ENCODE results near the gene IRAG1. TPM values are rescaled to one million over a fixed set of nuclear protein-coding genes. Genes with fewer than 3 reads are reported as not detected.

Gene IRAG1
- total and polyA plus RNA-seq, 2 donors (not counting 1 experiment from before 2014, with no cell fraction given), result 0.27 to 0.32 TPM

DNA sequence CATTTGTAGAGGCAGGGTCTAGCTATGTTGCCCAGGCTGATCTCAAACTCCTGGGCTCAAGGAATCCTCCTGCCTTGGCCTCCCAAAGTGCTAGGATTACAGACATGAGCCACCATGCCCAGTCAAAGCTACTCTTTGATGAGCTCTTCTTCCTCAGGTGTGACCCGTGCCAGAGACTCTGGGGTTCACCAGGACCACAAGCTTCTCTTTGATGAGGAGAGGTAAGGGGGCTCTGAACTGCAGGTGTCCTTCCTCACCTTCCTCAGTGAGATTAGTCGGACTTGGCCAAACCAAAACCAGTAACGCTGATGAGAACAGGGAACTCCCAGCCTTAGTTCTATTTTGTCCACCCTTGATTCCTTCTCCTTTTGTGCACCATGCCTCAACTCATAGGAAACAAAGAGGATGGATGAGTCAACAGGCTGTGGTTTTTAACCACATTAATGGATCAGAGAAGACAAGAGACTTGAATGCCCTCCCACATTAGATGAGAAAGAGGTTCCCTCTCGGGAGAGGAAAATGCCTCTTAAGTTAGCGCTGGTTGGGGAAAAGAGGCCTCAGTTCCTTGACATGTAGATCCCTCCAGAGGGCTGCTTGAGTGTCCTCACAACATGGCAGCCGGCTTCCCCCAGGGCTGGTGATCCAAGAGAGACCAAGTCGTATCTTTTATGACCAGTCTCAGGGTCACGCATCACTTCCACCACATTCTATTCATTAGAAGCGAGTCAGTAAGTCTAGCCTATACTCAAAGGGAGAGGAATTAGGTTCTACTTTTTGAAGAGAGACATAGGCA, 31.8 kb upstream of the IRAG1 start:
- H2AFZ ChIP-seq (ENCODE audit: insufficient read depth, low read depth, low read length, poor library complexity, severe bottlenecking), result peak overlapping the region; percentile 18
- no peak overlapping the region for H3K9ac ChIP-seq (ENCODE audit: low read length)
- peak overlapping the region; percentile 16 for H3K4me3 Mint-ChIP-seq
- H3K4me3 ChIP-seq (ENCODE audit: control extremely low read depth in 1 of 5, extremely low read depth in 1 of 5, insufficient read depth in 1 of 5, low read depth in 2 of 5, low read length in 4 of 5), result no peak overlapping the region
- H3K27me3 ChIP-seq (replicated peaks in 1 of 4; ENCODE audit: control extremely low read depth in 1 of 4, control insufficient read depth in 3 of 4, insufficient read depth in 4 of 4, low read length in 3 of 4), result no peaks in the 10 kb centered on the region
- H3K79me2 ChIP-seq (ENCODE audit: control insufficient read depth, insufficient read depth, low read length), result no peaks in the 10 kb centered on the region
- WGBS (ENCODE audit: insufficient coverage), result 20% methylated on average over 1 of the region's 9 CpGs
- POLR2A ChIA-PET, result no interaction called here
- H3K27ac Mint-ChIP-seq, result peak overlapping the region; percentile 59
- TF ChIP-seq EZH2 (IDR thresholded peaks at IDR 0.05; ENCODE audit: borderline replicate concordance, insufficient read depth, low read depth, low read length, poor library complexity, severe bottlenecking), result no peak
- no peak for TF ChIP-seq CTCF (IDR thresholded peaks at IDR 0.05)
- intact Hi-C loops (cut with micrococcal nuclease), result no loop called here
- H3K27ac ChIP-seq (ENCODE audit: low read length in 2 of 2), result no peak overlapping the region
- no peaks in the 10 kb centered on the region for H3K36me3 ChIP-seq (replicated peaks in 1 of 2; ENCODE audit: control extremely low read depth in 1 of 2, control insufficient read depth in 1 of 2, extremely low read depth in 1 of 2, insufficient read depth in 2 of 2, low read length in 1 of 2)
- H3K27me3 Mint-ChIP-seq, result no peaks in the 10 kb centered on the region
- H3K4me2 ChIP-seq (replicated peaks; ENCODE audit: low read depth, low read length, poor library complexity, severe bottlenecking), result no peak overlapping the region
- ATAC-seq (ENCODE audit: low read depth) (peak; percentile 14), DNase-seq (no peak)
- H3K9me3 Mint-ChIP-seq (ENCODE audit: insufficient read depth), result peaks cover 2% of the 10 kb centered on the region
- peaks cover 10 to 13% of the 10 kb centered on the region in 2 donors for H3K4me1 ChIP-seq (ENCODE audit: control insufficient read depth in 2 of 2, insufficient read depth in 2 of 2, low read length in 2 of 2)
- no peaks in the 10 kb centered on the region for H4K20me1 ChIP-seq (ENCODE audit: control insufficient read depth, insufficient read depth, low read length, poor library complexity, severe bottlenecking)
- peaks cover 31% of the 10 kb centered on the region for H3K4me1 Mint-ChIP-seq
- CTCF ChIA-PET, result interaction anchor here (1.1 to 2.2 kb wide), 2 partner anchors 8 to 359 kb away, joined by 3 to 5 read pairs; no protein-coding TSS in a partner anchor
- peaks cover 0 to 7% (median 2%) of the 10 kb centered on the region in 3 donors for H3K9me3 ChIP-seq (ENCODE audit: control extremely low read depth in 1 of 3, control insufficient read depth in 2 of 3, insufficient read depth in 1 of 3, low read length in 2 of 3)

- 25% methylated on average over 3 of the region's 4 CpGs for WGBS (ENCODE audit: insufficient coverage)
- Mint-ChIP-seq H3K4me1 (peaks cover 23% of the 10 kb centered on the region), H3K27me3 (peaks cover 3% of the 10 kb centered on the region), H3K27ac (no peak overlapping the region), H3K4me3 (no peak overlapping the region), H3K9me3 (ENCODE audit: insufficient read depth) (peaks cover 2% of the 10 kb centered on the region)
- no peaks in the 10 kb centered on the region for H4K20me1 ChIP-seq (ENCODE audit: control insufficient read depth, insufficient read depth, low read length, poor library complexity, severe bottlenecking)
- TF ChIP-seq EZH2 (IDR thresholded peaks at IDR 0.05; ENCODE audit: borderline replicate concordance, insufficient read depth, low read depth, low read length, poor library complexity, severe bottlenecking) (no peak), CTCF (IDR thresholded peaks at IDR 0.05) (no peak)
- H3K9me3 ChIP-seq (ENCODE audit: control extremely low read depth in 1 of 3, control insufficient read depth in 2 of 3, insufficient read depth in 1 of 3, low read length in 2 of 3), result peaks cover 0 to 7% (median 2%) of the 10 kb centered on the region in 3 donors
- DNase-seq (no peak), ATAC-seq (ENCODE audit: low read depth) (no peak)
- CTCF ChIA-PET, result interaction anchor here (0.8 to 0.9 kb wide), 2 partner anchors 21 to 158 kb away, joined by 3 read pairs; no protein-coding TSS in a partner anchor
- intact Hi-C loops (cut with micrococcal nuclease), result no loop called here
- no peak overlapping the region for H3K9ac ChIP-seq (ENCODE audit: low read length)
- H3K27ac ChIP-seq (ENCODE audit: low read length in 2 of 2), result no peak overlapping the region
- no peak overlapping the region for H2AFZ ChIP-seq (ENCODE audit: insufficient read depth, low read depth, low read length, poor library complexity, severe bottlenecking)
- H3K27me3 ChIP-seq (replicated peaks in 1 of 4; ENCODE audit: control extremely low read depth in 1 of 4, control insufficient read depth in 3 of 4, insufficient read depth in 4 of 4, low read length in 3 of 4), result no peaks in the 10 kb centered on the region
- H3K4me1 ChIP-seq (ENCODE audit: control insufficient read depth in 2 of 2, insufficient read depth in 2 of 2, low read length in 2 of 2), result peaks cover 10 to 13% of the 10 kb centered on the region in 2 donors
- H3K4me3 ChIP-seq (ENCODE audit: control extremely low read depth in 1 of 5, extremely low read depth in 1 of 5, insufficient read depth in 1 of 5, low read depth in 2 of 5, low read length in 4 of 5), result no peak overlapping the region
- H3K36me3 ChIP-seq (replicated peaks in 1 of 2; ENCODE audit: control extremely low read depth in 1 of 2, control insufficient read depth in 1 of 2, extremely low read depth in 1 of 2, insufficient read depth in 2 of 2, low read length in 1 of 2), result no peaks in the 10 kb centered on the region
- H3K4me2 ChIP-seq (replicated peaks; ENCODE audit: low read depth, low read length, poor library complexity, severe bottlenecking), result no peak overlapping the region
- no peaks in the 10 kb centered on the region for H3K79me2 ChIP-seq (ENCODE audit: control insufficient read depth, insufficient read depth, low read length)
- POLR2A ChIA-PET, result no interaction called here
Observed at GRCh38 chr11:10722307-10722706, 28.8 kb upstream of the IRAG1 start.

Measured in B cell (primary cell).